Osteoblast (primary cell): Measurements from ENCODE around the gene CPEB1. TPM values are rescaled to one million over a fixed set of nuclear protein-coding genes. Genes with fewer than 3 reads are reported as not detected.

Source experiments
- DNase-seq: peaks from one replicate; pipeline ENCODE4 v3.0.0; 2011; ENCODE audit warnings: low spot score, mixed read lengths; ENCODE audit not compliant: insufficient read length; ENCODE audit errors: missing footprints
- H2AFZ ChIP-seq: 2 replicates; pipeline ENCODE4 v1.6.0; 2011; ENCODE audit warnings: mild to moderate bottlenecking, low read length
- H3K27ac ChIP-seq: 2 replicates; pipeline ENCODE4 v1.5.1; 2011; ENCODE audit warnings: mild to moderate bottlenecking, low read depth, low read length, moderate library complexity
- H3K27me3 ChIP-seq: 2 replicates; pipeline ENCODE4 v1.6.0; 2012; ENCODE audit warnings: mild to moderate bottlenecking, control low read depth, inconsistent platforms, low read length, moderate library complexity; ENCODE audit not compliant: insufficient read depth
- H3K36me3 ChIP-seq: 2 replicates; pipeline ENCODE4 v1.5.1; 2011; ENCODE audit warnings: mild to moderate bottlenecking, low read length, control low read depth, moderate library complexity; ENCODE audit not compliant: insufficient read depth
- H3K4me1 ChIP-seq: 2 replicates; pipeline ENCODE4 v1.5.1; 2011; ENCODE audit warnings: mild to moderate bottlenecking, low read length, control low read depth, moderate library complexity; ENCODE audit not compliant: insufficient read depth
- H3K4me2 ChIP-seq: 2 replicates; pipeline ENCODE4 v1.6.0; 2011; ENCODE audit warnings: mild to moderate bottlenecking, low read length; ENCODE audit not compliant: insufficient read depth
- H3K4me3 ChIP-seq: fragments of 200-600 bp; sonication (generic); 3 replicates; pipeline ENCODE4 v1.5.1; 2012; ENCODE audit warnings: mild to moderate bottlenecking, low read length, inconsistent platforms; ENCODE audit not compliant: insufficient read depth
- H3K79me2 ChIP-seq: 2 replicates; pipeline ENCODE4 v1.6.0; 2012; ENCODE audit warnings: mild to moderate bottlenecking, low read length, control low read depth, inconsistent platforms; ENCODE audit not compliant: insufficient read depth
- H3K9me3 ChIP-seq: 2 replicates; pipeline ENCODE4 v1.5.1; 2011; ENCODE audit warnings: low read depth, low read length, control low read depth
- H4K20me1 ChIP-seq: 2 replicates; pipeline ENCODE4 v1.6.0; 2012; ENCODE audit warnings: mild to moderate bottlenecking, low read length, control low read depth; ENCODE audit not compliant: insufficient read depth
- total RNA-seq: library from RNA; depleted of rRNA; stranded (reverse); fragments of >200 nt; gene quantifications from 2 replicates; pipeline ENCODE4 v1.2.3, GENCODE V29; 2012
- TF ChIP-seq, protein P1 (sequence below): IDR thresholded peaks from 2 replicates; pipeline ENCODE4 v1.5.1; 2011; ENCODE audit warnings: mild to moderate bottlenecking, low read depth, low read length, moderate library complexity; ENCODE audit errors: extremely low read depth

CPEB1 gene
- total RNA-seq, 1 donor: 36.6 TPM

- Histone ChIP-seq H3K79me2 (peaks cover 8% of the 10 kb centered on the region), H2AFZ (no peak overlapping the region), H3K4me3 (no peak overlapping the region), H3K4me2 (no peak overlapping the region), H3K27ac (no peak overlapping the region), H3K9me3 (no peaks in the 10 kb centered on the region), H4K20me1 (no peaks in the 10 kb centered on the region), H3K4me1 (peaks cover 19% of the 10 kb centered on the region), H3K27me3 (no peaks in the 10 kb centered on the region), H3K36me3 (no peaks in the 10 kb centered on the region)
- TF ChIP-seq, protein P1, sequence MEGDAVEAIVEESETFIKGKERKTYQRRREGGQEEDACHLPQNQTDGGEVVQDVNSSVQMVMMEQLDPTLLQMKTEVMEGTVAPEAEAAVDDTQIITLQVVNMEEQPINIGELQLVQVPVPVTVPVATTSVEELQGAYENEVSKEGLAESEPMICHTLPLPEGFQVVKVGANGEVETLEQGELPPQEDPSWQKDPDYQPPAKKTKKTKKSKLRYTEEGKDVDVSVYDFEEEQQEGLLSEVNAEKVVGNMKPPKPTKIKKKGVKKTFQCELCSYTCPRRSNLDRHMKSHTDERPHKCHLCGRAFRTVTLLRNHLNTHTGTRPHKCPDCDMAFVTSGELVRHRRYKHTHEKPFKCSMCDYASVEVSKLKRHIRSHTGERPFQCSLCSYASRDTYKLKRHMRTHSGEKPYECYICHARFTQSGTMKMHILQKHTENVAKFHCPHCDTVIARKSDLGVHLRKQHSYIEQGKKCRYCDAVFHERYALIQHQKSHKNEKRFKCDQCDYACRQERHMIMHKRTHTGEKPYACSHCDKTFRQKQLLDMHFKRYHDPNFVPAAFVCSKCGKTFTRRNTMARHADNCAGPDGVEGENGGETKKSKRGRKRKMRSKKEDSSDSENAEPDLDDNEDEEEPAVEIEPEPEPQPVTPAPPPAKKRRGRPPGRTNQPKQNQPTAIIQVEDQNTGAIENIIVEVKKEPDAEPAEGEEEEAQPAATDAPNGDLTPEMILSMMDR: no peak
- no peak for DNase-seq
Measured at GRCh38 chr15:82545478-82545877, 101.7 kb downstream of the CPEB1 start.

DNA sequence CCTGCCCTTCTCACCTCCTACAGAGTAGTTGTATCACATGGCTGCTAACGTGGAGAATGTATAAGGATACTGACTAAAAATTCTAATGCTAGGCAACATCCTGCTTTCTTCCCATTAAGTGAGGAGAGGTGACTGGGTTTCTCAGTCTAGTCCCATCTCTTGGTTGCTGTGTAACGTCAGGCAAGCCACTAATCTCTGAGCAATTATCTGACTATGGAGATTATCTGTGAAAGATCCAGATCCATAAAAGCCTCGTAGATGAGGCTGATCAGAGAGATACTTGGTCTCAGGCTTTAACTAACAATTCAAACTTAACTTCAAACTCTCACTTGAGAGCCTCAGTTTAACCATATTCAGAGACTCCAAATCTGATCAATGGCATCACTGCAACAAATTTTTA, 102.2 kb downstream of the CPEB1 start:
- Histone ChIP-seq H3K9me3 (no peaks in the 10 kb centered on the region), H3K27ac (no peak overlapping the region), H3K27me3 (no peaks in the 10 kb centered on the region), H3K4me3 (no peak overlapping the region), H3K79me2 (peaks cover 11% of the 10 kb centered on the region), H2AFZ (no peak overlapping the region), H4K20me1 (peaks cover 2% of the 10 kb centered on the region), H3K4me1 (peaks cover 19% of the 10 kb centered on the region), H3K36me3 (no peaks in the 10 kb centered on the region), H3K4me2 (no peak overlapping the region)
- TF ChIP-seq, protein P1: no peak
- DNase-seq: no peak

DNA sequence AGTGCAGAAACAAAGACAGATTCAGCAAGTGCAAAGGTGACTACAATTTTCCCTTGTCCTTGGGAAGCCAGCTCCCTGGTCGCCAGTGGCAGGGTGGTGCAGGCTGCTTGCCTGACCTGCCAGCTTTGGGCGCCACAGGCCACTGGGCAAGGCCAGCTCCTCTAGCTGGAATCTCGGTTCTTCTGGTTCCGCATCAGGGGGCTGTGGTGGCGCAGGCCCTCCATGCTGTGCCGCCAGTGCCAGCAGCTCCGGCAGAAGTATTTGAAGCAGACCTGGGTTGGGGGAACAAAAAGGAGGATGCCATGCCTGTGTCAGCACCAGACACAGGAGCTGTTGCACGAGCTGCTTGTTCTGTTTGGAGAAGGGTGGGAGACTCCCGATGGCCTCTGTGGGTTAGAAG, 102.7 kb downstream of the CPEB1 start:
- Histone ChIP-seq H3K4me3 (no peak overlapping the region), H4K20me1 (peaks cover 8% of the 10 kb centered on the region), H3K27me3 (no peaks in the 10 kb centered on the region), H3K36me3 (no peaks in the 10 kb centered on the region), H3K4me1 (peaks cover 19% of the 10 kb centered on the region), H2AFZ (no peak overlapping the region), H3K79me2 (peaks cover 17% of the 10 kb centered on the region), H3K27ac (no peak overlapping the region), H3K9me3 (no peaks in the 10 kb centered on the region), H3K4me2 (no peak overlapping the region)
- peak; percentile 52 for DNase-seq
- TF ChIP-seq, protein P1: no peak

DNA sequence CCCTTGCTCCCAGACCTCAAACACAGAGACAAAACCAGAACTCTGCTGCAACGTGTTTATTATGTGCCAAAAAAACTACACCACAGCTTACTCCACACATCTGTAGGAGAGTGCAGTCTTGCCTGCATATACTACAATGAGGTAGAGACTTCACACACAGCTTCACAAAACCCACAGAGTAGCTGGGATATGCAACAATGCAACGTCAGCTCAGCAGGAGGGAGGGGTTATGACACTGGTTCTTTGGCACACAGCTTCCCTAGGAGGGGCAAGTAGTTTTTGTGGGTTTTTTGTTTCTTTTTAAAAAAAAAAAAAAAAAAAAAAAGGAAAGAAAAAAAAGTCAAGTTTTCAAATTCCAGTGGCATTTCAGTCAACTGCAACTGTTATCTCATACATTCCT, 104.0 kb downstream of the CPEB1 start:
- Histone ChIP-seq H3K4me2 (peak overlapping the region; percentile 64), H4K20me1 (peaks cover 20% of the 10 kb centered on the region), H3K27me3 (no peaks in the 10 kb centered on the region), H3K27ac (peak overlapping the region; percentile 80), H2AFZ (peak overlapping the region; percentile 28), H3K9me3 (no peaks in the 10 kb centered on the region), H3K4me3 (no peak overlapping the region), H3K79me2 (peaks cover 29% of the 10 kb centered on the region), H3K36me3 (peaks cover 7% of the 10 kb centered on the region), H3K4me1 (peaks cover 25% of the 10 kb centered on the region)
- TF ChIP-seq, protein P1: no peak
- peak; percentile 93 for DNase-seq
